ENCODE measurements around the gene PIP4K2C.
A peak's percentile ranks its signal among the peaks of the same experiment; 100 is the strongest.
"Not testable (repeated sequence)": the region's sequence is repeated elsewhere in the genome, so short reads cannot be mapped to it uniquely, and the experiment has no call there.

Gene PIP4K2C

DNA sequence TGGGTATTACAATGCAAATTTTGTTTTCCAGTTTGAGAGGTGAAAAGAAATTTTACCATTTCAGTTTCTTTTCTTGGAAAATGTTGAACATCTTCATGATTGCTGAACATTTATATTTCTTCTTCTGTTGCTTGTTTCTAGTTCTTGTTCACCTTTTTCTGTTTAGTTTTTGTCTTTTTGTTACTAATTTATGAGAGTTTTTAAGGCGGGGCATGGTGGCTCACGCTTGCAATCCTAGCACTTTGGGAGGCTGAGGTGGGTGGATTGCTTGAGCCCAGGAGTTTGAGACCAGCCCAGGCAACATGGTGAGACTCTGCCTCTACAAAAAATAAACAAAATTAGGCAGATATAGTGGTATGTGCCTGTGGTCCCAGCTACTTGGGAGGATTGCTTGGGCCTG is 30.5 kb upstream of the PIP4K2C start:
- DNase-seq, result no peak

- DNase-seq, result not testable (repeated sequence)
These were observed 29.9 kb upstream of the PIP4K2C start for GRCh38 chr12:57561117-57561516.

DNA sequence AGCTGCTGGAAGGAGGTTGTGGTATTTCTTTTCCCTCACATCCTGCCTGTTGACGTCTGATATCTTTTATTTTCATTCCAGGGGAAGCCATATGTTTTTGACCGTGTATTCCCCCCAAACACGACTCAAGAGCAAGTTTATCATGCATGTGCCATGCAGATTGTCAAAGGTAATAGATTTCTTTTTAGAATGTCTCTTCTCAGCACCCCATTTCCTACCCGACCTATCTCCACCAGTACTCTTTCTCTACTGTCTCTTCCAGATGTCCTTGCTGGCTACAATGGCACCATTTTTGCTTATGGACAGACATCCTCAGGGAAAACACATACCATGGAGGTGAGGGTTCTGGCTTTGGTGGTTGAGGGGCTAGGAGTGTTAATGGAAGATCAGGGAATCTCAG is 27.6 kb upstream of the PIP4K2C start:
- DNase-seq, result no peak

- DNase-seq, result no peak
These were observed 26.7 kb upstream of the PIP4K2C start for GRCh38 chr12:57564178-57564740.

GRCh38 chr12:57568838-57569237 is 22.2 kb upstream of the PIP4K2C start:
- DNase-seq, result no peak

DNA sequence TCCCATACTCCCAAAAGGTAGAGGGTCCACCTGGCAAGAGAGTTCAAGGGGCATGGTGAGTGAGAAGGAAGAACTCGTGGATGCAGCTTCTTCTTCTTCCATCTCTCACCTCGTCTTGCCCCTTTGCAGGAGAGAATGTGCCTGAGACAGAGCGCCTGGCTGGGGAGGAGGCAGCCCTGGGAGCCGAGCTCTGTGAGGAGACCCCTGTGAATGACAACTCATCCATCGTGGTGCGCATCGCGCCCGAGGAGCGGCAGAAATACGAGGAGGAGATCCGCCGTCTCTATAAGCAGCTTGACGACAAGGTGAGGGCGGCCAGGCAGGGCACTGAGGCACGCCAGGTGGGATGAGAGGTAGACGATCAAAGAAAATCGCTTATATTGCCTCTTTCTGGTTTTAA is 21.1 kb upstream of the PIP4K2C start:
- no peak for DNase-seq

DNA sequence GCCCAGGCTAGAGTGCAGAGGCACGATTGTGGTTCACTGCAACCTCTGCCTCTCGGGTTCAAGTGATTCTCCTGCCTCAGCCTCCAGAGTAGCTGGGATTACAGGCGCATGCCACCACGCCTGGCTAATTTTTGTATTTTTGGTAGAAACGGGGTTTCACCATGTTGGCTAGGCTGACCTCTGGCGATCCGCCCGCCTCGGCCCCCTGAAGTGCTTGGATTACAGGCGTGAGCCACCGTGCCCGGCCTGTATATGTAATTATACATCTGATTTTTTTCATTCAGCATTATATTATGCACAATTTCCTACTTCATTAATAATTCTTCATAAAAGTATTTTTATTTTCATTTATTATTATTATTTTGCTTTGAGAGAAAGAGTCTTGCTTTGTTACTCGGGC is 20.6 kb upstream of the PIP4K2C start:
- DNase-seq, result not testable (repeated sequence)

GRCh38 chr12:57571926-57572762 is 18.8 kb upstream of the PIP4K2C start:
- no peak for DNase-seq

DNA sequence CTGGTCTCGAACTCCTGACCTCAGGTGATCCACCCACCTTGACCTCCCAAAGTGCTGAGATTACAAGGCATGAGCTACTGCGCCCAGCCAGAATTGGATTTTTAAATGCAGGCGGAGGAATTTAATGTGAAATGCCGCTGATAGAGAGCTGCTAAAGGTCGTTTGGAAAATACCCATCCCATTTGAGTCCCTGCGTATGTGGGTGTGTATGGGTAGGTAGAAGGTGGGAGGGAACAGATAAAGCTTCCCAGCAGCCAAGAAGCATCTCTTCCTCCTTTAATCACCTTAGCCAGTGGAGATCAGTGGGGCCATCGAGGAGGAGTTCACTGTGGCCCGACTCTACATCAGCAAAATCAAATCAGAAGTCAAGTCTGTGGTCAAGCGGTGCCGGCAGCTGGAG is 16.2 kb upstream of the PIP4K2C start:
- no peak for DNase-seq

- no peak for DNase-seq
These were observed 15.0 kb upstream of the PIP4K2C start for GRCh38 chr12:57575771-57576612.

DNA sequence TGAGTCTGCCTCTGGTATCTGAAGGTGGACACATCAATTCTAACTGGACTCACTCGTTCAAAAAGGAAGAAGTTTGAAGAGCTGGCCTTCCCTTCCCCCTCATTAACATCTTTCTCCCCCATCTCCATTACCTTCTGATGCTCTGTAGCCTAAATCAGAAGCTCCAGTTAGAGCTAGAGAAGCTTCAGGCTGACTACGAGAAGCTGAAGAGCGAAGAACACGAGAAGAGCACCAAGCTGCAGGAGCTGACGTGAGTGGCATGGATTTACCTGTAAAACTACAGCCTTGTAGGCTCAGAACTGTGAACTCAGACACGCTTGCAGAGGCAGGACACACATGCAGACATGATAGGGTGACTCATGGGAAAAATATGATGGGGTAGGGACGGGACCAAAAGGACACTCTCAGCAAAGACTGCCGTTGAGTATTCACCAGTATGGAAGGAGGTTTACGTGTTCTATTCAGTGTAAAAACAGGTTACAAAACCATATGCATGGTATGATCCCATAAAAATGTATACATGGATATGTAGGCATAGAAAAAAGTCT is 14.3 kb upstream of the PIP4K2C start:
- no peak for DNase-seq

DNA sequence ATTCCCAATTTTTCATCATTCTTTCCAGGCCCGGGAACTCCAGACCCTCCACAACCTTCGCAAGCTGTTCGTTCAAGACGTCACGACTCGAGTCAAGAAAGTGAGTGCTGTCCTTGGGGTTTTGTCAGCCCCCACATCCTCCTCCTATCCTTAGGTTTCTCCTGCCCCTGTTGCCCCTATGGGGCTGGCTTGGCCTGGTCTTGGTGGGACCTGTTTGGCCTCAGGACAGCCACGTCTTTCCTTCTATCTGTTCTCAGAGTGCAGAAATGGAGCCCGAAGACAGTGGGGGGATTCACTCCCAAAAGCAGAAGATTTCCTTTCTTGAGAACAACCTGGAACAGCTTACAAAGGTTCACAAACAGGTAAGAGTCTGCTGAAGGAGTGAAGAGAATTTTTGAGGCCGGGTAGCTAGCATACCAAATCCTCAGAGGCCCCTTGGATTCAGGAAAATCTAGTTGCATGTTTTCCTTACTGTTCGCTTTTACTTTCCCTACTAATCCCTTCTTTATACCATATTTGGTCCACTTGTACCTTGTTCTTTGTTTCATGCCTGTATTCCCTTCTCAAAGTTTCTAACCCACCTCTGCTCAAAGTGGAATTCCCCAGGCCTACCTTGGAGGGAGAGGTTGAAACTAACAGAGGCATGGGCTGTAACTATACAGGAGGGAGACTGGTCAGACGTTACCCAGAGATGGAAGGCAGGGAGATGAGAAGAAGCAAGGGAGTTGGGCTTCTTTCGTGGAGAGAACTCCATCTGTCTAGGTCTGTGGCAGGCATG is 12.8 kb upstream of the PIP4K2C start:
- no peak for DNase-seq

- DNase-seq, result no peak
These were observed 12.0 kb upstream of the PIP4K2C start for GRCh38 chr12:57579011-57579410.

DNA sequence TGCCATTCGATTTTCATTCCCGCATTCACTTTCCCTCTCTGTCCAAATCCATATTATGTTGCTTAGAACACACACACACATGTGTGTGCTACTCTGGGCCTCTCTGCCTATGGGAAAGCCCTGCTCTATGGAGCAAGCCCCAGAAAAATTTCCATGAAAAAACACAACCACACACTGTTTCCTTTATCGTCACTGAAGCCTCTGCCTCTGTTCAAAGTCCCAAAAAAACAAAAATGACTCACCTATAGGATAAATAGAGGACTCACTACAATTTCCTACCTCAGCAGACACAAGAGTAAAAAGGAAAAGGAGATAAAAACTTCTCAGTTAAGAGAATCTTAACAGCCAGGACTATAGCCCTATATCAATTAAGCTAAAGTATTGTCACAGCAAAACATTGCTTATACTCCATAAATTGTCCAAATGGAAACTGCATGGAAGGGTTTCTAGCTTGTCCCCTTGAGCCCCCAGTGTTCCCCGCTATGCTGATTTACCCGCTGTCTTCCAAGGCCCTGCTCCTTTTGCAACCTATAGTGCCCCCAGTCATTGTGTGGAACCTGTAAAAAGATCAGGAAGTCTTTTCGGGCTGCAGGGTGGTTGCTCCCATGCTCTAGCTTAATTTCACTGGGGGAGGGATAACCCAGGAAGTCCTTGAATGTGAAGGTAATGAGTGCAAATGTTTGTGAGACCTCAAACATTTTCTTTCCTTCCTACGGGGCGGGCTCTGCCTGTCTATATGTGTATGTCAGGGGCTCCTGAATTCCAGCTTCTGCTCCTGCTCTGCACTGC is 11.1 kb upstream of the PIP4K2C start:
- no peak for DNase-seq

- DNase-seq, result no peak
These were observed 10.6 kb upstream of the PIP4K2C start for GRCh38 chr12:57580466-57580795.

- no peak for DNase-seq
These were observed 9.2 kb upstream of the PIP4K2C start for GRCh38 chr12:57581802-57582201.

- no peak for DNase-seq
These were observed 8.6 kb upstream of the PIP4K2C start for GRCh38 chr12:57582440-57582839.

- DNase-seq, result peak; percentile 56
These were observed 7.8 kb upstream of the PIP4K2C start for GRCh38 chr12:57583008-57583831.

- DNase-seq, result no peak
These were observed 6.9 kb upstream of the PIP4K2C start for GRCh38 chr12:57584050-57584449.

GRCh38 chr12:57584690-57585089 is 6.3 kb upstream of the PIP4K2C start:
- no peak for DNase-seq

DNA sequence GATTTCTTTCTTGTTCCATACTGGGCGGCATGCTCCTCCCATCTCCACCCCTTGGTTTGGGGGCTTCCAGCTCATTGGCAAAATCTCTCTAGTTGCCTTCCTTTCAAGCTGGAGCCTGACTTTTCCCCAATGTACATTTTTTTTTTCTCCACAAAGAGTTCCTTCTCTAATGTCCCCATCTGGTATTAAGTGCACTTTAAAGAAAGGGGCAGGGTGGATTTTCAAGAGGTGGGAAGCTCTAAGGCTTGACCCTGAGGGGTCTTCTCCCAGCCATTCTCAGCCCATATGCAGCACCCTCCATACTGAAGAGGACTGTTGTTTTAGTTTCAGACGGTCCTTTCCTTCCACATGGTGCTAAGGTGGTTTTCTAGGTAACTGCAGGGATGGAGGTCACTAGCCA is 5.8 kb upstream of the PIP4K2C start:
- no peak for DNase-seq
